SU-DHL-6 (cell line): ENCODE data around the gene ZC3HAV1.

Experiments
- EZH2phosphoT487 ChIP-seq: fragments of 200-600 bp; sonication (generic), shearing (Covaris generic); conservative IDR thresholded peaks from 2 replicates; pipeline ENCODE4 v1.6.1; 2018; ENCODE audit warnings: mild to moderate bottlenecking, antibody characterized with exemption, low read length, moderate library complexity, mixed read lengths
- TF ChIP-seq, protein P1 (sequence below): fragments of 200-600 bp; sonication (generic); IDR thresholded peaks from one replicate; pipeline ENCODE4 v1.5.1; 2017; ENCODE audit warnings: antibody characterized with exemption, mild to moderate bottlenecking, low read length, moderate library complexity; ENCODE audit not compliant: insufficient read depth, poor library complexity, severe bottlenecking

DNA sequence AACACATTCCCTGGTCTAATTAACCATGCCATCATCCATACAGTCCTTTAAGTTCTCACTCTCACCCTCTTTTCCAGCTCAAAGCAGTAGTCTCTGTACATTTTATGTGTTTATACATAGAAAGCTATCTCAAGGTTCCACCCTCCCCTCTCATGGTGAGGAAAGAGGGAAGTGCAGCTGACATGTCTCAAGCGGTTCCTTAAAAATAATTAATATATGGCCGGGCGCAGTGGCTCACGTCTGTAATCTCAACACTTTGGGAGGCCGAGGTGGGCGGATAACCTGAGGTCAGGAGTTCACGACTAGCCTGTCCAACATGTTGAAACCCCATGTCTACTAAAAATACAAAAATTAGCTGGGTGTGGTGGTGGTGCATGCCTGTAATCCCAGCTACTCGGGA is 36.7 kb downstream of the ZC3HAV1 start:
- TF ChIP-seq, protein P1, sequence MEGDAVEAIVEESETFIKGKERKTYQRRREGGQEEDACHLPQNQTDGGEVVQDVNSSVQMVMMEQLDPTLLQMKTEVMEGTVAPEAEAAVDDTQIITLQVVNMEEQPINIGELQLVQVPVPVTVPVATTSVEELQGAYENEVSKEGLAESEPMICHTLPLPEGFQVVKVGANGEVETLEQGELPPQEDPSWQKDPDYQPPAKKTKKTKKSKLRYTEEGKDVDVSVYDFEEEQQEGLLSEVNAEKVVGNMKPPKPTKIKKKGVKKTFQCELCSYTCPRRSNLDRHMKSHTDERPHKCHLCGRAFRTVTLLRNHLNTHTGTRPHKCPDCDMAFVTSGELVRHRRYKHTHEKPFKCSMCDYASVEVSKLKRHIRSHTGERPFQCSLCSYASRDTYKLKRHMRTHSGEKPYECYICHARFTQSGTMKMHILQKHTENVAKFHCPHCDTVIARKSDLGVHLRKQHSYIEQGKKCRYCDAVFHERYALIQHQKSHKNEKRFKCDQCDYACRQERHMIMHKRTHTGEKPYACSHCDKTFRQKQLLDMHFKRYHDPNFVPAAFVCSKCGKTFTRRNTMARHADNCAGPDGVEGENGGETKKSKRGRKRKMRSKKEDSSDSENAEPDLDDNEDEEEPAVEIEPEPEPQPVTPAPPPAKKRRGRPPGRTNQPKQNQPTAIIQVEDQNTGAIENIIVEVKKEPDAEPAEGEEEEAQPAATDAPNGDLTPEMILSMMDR, result no peak
- no peak for TF ChIP-seq EZH2phosphoT487
